ENCODE results near the gene PLEKHG3. TPM values are rescaled to one million over a fixed set of nuclear protein-coding genes. Genes with fewer than 3 reads are reported as not detected.

Gene PLEKHG3
- total RNA-seq, 1 donor from 2014 or later = 39.6 TPM

DNA sequence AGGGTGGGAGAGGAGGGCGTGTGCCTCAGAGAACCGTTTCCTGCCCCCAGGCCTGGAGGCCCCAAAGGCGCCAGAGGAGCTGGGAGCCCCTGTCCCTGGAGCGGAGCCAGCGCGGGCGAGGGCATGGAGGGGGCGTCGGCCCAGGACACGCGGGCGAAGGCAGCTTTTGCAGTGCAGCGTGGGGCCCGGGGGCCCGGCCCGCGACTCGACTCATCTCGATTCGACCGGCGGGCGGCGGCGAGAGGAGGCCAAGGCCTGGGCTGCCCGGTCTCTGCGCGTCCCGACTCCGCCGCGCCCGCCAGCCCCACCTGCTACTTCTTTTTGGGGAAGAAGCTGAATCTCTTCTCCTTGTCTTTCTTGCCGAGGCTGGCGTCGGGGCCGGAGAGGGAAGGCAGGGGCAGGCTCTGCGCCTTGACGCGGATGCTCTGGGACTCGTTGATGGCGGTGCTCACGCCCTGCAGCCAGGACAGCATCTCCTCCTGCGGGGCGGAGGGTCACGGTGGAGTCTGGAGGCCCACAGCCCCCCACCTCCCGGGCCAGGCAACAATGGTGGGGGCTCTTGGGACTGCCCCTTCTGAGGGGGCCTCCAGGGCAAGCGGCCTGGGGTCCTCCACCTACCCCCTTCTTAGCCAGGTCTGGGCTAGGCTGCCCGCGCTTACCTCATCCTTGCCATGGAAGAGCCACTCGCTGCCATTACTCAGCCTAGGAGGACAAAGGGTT is 44.9 kb downstream of the PLEKHG3 start:
- no peak for DNase-seq

GRCh38 chr14:64752909-64753308 is 48.7 kb downstream of the PLEKHG3 start:
- no peak for DNase-seq

GRCh38 chr14:64753374-64753773 is 49.1 kb downstream of the PLEKHG3 start:
- DNase-seq = no peak

DNA sequence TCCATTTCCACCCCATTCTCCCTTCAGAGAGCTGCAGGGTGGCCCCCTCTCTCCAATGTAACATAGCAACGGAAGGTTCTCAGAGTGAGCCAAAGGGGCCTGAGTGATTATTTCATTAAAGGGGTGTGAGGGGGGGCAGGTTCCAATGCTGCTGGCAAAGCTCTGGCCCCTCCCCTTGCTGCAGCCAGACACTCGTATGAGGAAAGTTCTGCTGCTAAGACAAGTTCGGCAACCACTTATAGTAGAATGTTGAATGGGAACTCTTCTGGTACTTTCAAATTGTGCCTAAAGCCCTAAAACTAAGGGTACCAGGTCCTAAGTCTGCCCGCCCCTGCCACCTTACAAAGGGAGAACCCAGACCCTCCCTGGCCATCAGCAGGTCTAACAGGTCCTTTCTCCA is 49.8 kb downstream of the PLEKHG3 start:
- DNase-seq = no peak

- no peak for DNase-seq
These were observed 50.5 kb downstream of the PLEKHG3 start for GRCh38 chr14:64754685-64755084.

GRCh38 chr14:64755781-64756221 is 51.6 kb downstream of the PLEKHG3 start:
- DNase-seq = no peak

DNA sequence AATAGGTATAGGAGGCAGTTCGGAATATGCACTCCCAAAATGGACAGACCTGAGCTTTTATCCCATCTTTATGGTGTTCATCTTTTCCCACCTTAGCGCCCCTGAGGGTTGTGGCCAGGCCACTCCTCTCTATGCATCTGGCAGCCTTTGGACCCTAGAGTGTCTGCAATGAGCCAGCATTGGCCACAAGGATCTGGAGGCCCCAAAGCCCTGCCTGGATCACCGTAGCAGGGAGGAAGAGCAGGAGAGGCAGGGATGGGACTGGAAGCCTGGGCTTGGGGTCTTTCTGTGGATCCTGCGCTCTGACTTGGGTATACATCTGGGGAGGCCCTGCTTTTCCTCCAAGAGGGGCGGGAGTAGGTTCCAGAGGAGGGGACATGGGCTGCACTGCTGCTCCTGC is 52.5 kb downstream of the PLEKHG3 start:
- DNase-seq = no peak

GRCh38 chr14:64757601-64758000 is 53.4 kb downstream of the PLEKHG3 start:
- no peak for DNase-seq

- DNase-seq = no peak
These were observed 53.8 kb downstream of the PLEKHG3 start for GRCh38 chr14:64758025-64758521.

GRCh38 chr14:64758691-64759554 is 54.7 kb downstream of the PLEKHG3 start:
- DNase-seq = peak; percentile 82

GRCh38 chr14:64759555-64759938 is 55.3 kb downstream of the PLEKHG3 start:
- DNase-seq = no peak

DNA sequence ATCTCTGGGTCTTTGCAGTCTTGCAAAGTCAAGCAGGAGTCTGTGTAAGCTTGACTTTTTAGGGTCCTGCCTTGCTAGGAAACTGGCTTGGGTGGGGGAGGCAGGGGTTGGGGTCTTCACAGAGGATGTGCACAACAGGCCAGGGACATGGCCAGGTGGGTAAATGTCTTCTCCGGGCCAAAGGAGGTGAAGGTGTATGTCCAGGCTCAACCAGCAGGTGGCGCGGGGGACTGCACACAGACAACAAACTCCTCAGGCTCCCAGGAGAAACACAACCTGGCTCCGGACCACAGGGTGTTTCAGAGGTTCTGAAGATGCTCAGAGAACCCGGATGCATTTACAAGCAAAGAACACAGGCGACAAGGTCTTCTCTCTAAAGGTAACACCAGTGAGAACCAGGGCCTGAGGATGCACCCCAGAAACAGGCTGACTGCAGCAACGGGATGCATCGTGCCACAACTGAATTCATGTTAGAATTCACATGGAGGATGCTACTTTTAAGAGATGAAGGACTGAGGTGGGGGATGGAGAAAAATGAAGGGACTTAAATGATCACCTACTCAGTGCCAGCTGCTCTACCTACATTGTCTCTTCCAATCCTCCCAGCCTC is 56.0 kb downstream of the PLEKHG3 start:
- DNase-seq = no peak

GRCh38 chr14:64760916-64761315 is 56.7 kb downstream of the PLEKHG3 start:
- no peak for DNase-seq

GRCh38 chr14:64761441-64762043 is 57.3 kb downstream of the PLEKHG3 start:
- DNase-seq = no peak

DNA sequence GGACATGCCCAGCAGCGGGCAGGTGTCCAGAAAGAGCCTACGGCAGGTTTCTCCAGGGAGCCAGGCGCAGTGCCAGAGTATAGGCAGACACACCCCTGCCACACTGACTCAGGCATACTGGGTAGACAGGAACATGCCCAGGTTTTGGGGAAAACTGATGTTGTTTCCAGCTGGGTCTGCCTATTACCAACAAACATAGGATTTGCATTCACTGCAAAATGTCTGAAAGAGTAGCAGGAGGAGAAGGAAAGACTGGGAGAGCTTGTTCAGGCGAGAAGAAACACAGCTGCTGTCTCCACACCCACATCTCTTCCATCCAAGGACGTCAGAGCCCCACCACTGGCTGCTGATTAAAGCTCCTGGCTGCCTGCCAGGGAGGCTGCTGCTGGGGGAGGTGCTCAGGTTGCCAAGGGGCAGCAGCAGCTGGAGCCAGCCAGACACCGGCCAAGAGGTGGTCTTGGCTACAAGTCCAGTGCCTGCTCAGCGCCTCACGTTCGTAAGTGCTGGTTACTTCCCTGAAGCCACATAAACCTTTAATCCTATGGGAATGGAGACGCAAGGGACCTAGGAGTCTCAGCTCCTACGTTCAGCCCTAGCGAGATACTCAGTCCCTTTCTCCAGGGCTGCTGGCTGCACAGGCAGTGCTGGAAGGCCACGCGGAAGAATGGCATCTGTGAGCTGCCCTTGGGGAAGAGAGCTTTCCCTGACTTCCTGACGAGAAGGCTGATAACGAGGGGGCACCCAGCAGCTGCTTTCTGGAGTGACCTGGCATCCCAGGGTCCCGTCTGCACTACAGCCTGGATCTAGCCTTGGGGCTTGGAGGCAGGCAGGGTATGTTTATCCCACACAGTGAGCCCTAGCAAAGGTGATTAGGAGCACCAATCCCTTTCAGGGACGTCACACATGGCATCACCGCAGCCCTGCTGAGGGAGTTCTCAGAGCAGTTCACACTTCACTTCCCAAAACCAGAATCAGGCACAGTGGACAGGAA is 58.1 kb downstream of the PLEKHG3 start:
- DNase-seq = peak; percentile 81

DNA sequence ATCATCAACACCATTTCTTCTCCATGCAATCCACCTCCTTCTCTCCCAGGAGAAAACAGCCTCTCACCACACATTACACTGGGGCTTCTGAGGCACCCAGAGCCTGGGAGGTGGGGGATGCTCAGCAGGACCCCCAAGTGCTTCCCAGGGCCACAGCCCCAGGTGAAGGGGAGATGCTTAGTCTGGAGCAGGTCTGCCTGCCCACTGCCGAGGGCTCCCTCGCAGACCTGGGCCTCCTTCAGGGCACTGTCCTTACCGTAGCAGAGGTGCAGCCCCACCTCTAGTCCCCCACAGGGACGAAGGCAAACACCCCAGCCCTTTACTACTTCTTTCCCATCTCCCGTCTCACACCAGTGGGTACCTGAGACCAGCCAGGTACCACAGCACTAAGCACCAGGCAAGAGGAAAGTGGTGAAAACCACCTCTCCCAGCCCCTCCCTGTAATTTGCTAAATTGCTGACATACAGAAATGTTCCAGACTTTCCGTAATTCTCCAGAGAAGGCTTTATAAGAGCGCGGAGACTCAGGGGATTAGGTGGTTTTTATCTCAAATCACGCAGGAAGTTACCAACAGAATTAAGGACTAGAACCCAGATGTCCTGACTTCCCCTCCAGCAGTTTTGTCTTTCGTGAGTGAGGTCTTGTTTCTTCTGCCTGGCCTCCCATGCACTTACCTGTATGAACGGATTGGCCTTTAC is 59.0 kb downstream of the PLEKHG3 start:
- DNase-seq = no peak

DNA sequence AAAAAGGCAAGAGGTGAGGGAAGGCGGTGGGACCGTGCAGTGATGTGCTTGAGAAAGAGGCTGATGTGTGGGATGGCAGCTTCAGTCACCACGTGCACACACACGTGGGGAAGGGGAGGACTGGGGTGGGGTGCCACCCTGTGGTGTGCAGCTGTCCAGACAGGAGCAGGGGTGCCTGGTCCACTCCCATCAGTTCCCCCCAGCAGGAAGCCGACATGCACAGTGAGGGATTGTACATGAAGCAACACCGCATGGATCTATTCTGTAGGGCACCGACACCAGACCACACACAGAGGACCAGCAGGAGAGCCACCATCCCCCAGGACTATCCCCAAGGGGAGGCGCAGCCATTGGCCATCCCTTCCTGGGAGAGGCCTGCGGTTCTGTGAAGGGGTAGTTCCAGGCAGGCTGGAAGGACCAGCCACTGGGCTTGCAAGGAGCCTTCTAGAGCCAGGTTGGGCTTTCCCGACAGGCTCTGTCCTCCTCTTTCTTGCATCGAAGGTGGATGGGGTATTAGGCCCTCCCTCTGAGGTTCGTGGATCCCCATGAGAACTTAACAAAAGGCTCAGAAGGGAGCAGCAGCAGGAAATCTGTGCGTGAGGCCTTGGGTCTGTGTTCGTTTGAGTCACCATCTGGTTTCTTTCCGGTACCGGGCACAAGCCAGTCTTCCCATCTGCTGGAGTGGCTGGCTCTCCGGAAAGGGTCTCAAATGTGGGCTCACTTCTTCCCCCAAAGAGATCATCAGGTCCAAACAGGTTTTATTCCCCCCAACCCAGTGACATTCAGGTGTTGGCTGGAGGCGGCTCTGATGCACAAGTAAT is 59.8 kb downstream of the PLEKHG3 start:
- DNase-seq = no peak

DNA sequence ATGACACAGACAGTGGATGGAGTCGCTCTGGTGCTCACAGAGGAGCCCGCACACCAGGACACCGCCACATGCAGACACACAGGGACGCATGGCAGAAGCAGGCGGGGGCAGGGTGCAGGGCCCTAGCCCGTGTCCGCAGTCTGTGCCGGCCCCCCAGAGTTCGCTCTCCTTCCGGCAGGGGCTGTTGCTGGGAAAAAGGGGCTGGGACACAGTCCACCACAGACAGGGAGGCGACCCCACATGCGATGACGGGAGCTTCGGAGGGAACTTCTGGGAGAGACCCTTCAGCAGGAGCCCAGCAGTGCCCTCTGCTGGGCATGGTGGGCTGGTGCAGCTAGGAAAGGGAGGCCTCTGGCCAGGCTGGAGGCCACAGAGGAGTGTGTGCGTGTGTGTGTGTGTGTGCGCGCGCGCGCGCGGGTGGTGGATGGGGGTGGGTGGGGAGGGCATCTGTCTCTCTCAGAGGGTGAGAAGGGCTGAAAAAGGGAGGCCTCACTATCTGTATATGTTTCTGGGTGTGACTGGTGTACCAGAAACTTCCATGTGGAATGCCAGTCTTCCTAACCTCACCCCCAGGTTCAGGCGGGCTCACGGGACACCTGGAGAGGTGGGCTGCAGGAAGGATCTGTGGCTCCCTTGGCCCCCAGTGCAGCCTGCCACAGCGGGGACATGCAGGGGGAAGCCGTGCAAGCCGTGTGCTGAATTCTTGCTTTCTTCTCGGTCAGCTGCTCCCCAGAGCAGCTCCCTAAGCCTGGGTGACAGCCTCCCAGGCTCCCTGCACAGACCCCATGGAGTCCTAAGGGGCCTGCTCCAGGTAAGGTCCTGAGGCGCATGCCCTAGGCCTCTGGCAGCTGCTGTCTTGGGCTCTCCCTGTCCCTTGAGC is 60.7 kb downstream of the PLEKHG3 start:
- DNase-seq = peak; percentile 76

All from skin of body (tissue), 2 donors.